ENCODE results near the gene HOXB8.
A peak's percentile ranks its signal among the peaks of the same experiment; 100 is the strongest.

Gene HOXB8

DNA sequence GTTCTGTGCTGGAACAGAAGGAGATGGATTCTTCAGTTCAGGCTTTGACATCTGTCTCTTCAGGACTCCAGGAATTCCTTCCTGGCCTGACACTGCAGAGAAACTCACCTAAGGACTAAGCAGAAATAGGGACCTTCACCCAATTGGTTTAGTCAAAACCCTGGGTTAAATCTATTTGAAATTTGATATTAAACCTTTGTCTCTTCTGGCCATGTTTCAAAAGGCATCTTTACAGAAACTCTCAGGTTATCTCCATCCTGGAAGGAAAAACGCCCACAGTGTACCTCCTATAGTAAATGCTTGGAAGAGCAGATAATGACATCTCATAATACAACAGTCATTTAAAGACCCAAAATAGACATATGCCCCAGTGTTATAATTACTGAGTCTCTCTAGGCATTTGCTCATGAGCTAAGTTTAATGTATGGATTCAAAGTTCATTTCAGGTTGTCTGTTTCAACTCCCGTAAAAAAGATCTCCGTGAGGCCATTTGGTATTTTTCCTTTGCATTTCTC, 31.3 kb downstream of the HOXB8 start:
- DNase-seq (ENCODE audit: low read depth in 2 of 2), result no peak

DNA sequence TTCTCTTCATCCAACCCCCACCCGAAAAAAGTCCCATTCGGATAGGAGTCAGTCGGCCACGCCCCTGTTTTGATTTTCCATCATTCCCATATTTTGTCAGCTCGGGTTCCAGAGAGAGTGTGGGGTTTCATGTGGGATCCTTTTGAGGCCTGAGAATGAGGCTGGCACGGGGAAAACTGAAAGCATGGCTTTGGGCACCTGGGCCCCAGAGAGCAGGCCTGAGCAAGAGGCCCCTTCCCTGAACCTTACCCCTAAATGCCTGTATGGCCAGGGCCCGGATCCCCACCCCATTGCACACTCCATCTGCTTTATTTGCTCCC, 32.4 kb downstream of the HOXB8 start:
- no peak for DNase-seq (ENCODE audit: low read depth in 2 of 2)

DNA sequence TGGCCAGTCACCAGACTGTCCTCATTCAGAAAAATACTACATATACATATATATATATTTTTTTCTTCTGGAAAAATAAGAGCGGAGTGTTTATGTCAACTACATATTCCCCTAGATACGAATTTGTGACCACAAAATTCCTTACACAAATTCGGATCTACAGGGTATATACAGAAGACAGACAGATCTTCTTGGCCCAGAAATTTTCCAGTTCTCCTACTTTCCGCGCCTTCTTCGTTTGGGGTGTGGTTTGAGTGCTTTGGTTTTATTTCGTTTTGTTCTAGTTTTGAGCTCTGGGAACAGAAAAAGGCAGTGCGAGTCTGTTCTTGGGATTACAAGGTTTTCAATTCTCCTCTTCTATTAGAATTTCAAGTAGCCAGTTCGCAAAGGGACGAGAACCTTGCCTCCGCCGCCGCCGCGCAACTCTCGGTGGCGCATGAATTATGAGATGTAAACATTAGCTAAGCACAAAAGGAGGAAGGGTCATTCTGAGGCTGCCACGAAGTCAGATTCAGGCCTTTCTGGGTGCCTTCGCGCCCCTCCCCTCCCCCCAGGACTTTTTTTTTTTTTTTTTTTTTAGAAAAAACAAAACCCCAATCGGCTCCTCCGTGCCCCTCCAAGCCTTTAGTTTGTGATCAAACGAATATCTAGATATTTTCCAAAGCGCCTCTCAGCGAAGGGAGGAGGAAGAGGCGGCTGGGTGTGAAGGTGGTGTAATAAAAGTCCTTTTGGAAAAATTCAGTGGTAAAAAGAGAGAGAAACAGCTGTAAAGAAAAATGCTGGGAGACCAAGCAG, 35.1 kb downstream of the HOXB8 start:
- no peak for DNase-seq (ENCODE audit: low read depth in 2 of 2)

DNA sequence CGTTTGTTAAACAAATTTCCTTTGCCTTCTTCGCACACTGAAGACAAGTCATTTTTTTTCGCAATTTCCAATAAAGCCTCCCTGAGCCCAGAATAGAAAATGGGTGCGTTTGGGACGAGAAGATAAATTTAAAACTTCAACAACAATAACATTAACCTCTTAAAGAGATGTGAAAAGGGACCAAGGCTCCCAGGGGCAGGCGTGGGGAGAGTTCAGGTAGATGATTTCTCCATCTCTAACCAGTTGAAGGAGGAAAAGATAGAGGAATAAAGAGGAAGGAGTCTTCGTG, 35.7 kb downstream of the HOXB8 start:
- DNase-seq (ENCODE audit: low read depth in 2 of 2), result no peak

DNA sequence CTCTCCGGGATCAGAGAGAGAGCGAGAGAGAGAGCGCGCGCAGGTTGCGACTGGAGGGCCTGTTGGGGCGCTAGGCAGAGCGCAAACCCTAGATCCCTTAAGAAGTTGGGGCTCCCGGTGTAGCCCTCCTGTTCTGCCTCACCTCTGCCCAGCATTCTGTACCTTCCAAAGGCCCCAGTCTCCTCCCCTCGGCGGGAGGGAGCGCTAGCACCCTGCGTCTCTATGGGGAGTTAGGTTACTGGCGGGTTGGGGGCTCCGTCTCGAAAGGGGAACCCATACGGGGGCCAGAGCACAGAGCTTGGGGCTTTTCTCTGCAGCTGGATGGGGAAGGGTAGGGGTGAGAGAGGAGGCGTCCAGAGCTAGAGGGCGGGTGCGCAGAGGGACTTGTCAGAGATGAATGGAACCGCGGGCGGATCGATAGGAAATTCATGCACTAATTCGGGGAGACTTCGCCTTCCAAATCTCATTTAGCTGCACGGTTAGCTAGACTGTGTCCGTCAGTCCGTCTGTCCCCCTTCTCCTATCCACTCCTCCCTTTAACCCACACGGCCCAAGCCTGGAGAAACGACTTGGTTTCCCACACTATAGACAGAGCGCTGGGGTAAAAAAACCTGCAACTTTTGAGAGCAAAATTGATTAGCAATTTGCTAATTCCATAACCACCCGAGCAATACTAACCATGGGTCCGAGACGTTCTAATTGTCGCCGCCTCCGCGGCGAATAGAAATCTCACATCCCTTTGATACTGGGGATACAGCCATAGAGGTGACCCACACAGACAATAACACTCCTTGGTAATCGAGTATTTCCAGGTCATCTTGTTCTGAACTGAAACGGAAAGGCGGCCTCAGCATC, 36.2 kb downstream of the HOXB8 start:
- no peak for DNase-seq (ENCODE audit: low read depth in 2 of 2)

DNA sequence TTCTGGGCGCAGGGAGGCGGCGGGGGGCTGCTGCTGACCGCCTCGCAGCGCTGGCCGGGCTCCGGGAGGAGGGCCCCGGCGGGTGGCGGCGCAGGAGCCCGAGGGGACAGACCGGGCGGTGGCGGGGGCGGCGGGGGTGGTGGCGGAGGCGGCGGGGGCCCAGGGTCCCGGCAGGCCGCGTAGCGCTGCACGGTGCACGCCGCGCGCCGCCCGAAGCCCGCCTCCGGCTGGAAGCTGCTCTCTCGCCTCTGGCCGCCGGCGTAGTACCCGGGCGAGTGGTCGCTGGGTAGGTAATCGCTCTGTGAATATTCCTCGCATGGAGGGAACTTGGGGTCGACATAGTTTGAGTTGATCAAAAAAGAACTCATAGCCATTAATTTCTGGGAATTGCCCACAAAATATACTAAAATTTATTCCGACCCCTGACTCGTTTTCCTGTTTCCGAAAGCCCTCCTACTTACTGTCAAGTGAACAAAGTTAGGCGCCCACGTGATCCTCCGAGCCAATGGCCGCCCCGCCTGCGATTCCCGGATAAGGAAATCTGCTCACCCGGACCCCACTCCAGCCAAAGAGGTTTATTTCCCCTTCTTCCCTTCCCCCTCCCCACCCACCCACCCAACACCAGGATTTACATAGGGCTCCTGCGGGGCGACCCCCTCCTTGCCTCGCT, 37.0 kb downstream of the HOXB8 start, which contains the start of gene HOXB4:
Gene HOXB4, minus strand, starts transcription at position 405 of the 670 bp plus-strand sequence. Its CDS starts 31 bp downstream, at position 374.
- DNase-seq (ENCODE audit: low read depth in 2 of 2), result peak in 1 of 2 donors; percentile 30

DNA sequence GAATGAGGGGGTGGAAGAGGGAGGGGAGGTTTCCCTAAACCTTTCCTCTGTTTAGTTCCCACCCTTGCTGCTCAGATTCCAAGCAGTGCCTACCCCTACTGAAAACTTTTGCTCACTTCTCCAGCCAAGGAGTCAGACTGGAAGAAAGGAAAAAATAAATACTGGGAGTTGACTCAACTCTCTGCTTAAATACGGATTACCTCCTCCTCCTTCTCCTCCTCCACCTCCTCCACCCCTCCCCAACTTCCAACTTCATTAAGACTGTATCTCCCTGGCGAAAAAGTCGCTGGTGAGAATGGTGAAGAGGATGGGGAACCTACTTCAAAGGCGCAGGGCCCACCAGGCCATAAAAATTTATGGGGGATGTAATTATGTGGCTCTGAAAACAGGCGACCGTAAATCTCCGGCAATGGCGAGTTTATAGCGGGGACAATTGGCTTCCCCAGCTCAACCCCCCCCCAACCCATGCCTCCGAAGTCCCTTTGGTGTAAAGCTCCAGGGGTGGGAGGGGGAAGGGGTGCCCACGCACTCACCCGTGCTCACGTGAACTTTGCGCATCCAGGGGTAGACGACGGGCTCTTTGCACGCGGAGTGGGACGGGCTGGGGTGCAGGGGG, 37.7 kb downstream of the HOXB8 start:
- DNase-seq (ENCODE audit: low read depth in 2 of 2), result no peak

DNA sequence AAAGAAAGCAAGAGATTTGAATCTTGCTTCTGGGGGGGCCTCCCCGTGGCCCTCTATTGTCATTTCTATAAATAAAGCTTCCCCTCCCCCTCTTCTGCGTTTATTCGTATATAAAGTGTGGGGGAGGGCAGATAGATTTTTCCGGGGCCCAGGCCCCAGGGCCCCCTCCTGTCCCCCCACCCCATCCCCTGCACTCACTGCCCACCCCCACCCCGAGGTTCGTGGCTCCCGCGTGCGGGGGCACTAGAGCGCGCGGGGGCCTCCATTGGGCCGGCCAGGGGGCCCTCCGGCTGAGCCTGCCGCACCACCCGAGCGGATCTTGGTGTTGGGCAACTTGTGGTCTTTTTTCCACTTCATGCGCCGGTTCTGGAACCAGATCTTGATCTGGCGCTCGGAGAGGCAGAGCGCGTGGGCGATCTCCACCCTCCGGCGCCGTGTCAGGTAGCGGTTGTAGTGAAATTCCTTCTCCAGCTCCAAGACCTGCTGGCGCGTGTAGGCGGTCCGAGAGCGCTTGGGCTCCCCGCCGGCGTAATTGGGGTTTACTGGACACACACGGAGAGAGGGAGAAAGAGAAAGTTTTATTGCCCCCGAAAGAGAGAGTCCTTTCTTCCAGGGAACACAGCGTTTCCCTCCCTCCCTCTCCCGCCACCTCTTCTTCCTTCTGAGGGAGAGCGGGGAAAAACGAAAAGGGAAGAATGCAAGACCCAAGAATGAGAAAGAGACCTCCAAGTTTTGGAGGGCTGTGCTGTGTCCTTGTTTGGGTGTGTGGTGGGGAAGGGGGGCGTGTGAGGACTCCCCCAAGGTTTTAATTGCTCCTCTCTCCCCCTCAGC, 38.4 kb downstream of the HOXB8 start:
- DNase-seq (ENCODE audit: low read depth in 2 of 2), result no peak

DNA sequence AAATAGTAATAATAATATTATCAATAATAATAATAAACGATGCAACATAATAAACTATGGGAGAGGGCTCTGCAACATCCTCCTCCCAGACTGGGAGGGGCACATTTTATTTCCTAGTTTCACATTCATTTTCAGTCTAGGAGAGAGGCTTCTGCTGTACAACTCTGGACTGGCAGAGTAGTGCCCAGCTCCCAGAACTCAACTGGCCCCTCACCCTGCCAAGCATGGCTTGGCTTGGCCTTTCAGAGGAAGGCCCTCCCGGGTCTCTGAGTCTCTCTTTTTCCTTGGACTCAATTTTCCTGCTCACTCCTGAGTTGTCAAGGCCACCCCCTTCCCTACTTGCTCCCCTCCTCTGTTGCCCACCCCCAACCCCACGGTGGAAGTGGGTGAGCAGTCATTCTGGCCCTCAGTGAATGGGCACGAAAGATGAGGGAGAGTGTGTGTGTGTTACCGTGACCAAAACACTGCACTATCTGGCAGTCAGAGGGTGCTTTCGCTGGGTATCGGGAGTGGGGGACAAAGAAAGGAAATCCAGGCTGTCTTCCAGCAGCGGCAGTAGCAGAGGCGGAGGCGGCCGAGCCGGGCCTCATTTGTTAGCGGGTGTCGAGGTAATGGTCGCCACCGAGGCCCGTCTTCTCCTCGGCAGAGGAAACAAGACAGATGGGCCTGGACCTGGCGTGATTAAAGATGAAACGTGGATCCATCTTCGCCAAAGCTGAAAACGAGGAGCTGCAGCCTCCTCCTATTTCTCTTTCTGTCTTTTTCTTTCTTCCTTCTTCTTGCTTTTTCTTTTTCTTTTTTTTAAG, 39.2 kb downstream of the HOXB8 start:
- DNase-seq (ENCODE audit: low read depth in 2 of 2), result no peak

DNA sequence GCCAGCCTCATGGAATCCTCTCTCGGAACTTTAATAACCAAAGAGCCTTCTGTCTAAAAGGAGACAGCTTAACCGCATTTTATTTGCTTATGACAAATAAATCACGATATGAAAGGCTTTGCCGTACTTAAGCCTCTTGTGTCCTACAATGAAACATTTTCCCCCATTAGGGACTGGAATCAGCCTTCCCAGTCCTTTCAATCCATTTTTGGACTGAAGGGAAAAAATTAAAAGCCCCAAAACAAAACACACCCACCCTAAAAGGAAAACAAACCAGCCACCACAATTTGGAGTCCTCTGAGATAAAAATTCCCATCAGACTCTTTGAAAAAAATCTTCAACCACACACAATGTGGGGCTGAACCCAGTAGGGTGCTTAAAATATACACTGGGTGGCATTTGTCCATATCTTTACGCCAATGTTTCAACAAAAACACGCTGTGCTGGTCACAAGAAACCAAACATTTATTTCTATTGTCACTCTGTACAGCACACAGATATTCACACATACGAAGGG, 40.0 kb downstream of the HOXB8 start:
- no peak for DNase-seq (ENCODE audit: low read depth in 2 of 2)

DNA sequence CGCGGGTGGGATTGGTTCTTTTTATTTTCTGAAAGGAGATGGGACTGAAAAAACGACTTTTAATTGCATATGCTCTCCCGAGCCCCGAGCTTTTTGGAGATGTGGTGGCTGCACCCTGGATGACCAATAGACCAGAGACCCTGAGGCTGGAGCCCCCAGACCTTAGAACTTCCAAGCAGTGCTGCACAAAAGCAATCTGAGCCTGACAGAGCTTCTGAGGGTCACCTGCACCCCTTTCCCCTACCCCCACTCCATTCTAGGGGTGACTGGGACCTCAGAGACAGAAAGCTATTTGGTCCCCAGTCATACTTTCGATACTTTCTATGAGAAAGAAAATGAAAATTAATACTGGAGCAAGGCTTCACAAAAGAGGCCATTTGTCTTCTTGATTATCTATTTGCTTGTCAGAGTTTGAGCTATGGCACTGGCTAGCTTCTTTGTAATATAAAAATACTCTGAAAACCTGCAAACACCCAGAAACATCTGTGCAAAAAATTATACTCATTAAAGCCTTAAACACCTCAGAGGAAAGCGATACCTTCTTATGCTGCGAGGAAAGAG, 40.5 kb downstream of the HOXB8 start:
- no peak for DNase-seq (ENCODE audit: low read depth in 2 of 2)

DNA sequence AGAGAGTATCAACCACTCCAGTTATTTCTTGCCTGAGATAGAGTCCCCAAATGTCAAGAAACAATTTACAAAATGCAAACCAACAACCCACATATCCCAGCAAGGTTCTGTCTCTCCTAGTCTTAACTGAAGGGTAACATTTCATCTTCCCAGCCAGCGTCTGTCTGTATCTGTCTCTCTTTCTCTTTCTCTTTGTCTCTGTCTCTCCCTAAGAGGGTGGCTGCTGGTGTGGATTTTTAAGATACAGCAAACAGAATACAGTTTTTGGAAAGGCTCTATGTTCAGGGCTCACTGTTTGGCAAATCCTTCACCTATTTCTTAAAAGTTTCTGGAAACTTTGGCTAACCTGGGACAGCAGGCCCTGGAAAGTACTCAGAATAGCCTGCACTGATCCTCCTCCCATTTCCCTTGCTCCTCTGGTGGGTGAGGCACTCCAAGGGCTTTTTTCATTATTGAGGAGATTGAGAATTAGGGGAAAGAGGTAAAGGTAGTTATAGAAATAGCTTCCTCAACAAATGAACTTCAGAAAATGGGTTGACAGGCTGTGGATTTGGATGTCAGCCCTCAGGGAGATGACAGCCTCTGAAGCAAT, 43.2 kb downstream of the HOXB8 start:
- no peak for DNase-seq (ENCODE audit: low read depth in 2 of 2)

DNA sequence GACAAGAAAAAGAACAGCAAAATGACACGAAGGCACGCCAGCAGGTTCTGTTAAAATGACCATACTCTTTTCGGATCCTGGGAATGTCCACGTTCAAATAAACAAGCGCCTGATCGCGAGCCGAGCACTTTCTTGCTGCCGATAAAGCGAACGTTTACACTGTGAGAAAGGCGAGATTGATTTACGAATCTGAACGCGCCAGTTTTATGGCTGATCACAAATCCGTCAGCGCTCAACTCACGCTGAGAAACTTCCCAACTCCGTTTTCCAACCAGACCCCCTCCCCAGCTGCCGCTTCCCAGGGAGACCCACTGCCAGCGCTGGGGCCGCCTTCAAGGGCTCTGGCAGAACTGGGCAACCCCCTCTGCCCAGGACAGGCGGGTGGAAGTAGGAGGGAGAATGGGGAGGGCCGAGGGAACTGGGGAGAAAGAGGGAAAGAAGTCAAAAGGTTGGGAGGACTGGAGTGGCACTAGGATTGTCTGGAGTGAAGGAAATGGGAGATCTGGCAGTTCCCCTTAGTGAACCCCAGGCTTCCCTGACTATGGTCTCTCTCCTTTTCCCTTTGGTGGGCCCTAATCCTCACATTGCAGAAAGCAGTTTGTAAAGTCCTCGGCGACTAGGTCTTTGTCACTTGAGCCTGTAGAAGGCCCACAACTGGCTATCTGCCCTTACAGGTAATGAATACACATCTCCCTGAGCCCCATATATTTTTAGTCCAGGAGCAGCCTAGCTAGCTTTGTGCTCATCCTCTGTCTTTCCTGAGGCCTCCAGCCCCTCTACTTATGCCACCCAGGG, 43.9 kb downstream of the HOXB8 start:
- DNase-seq (ENCODE audit: low read depth in 2 of 2), result no peak

DNA sequence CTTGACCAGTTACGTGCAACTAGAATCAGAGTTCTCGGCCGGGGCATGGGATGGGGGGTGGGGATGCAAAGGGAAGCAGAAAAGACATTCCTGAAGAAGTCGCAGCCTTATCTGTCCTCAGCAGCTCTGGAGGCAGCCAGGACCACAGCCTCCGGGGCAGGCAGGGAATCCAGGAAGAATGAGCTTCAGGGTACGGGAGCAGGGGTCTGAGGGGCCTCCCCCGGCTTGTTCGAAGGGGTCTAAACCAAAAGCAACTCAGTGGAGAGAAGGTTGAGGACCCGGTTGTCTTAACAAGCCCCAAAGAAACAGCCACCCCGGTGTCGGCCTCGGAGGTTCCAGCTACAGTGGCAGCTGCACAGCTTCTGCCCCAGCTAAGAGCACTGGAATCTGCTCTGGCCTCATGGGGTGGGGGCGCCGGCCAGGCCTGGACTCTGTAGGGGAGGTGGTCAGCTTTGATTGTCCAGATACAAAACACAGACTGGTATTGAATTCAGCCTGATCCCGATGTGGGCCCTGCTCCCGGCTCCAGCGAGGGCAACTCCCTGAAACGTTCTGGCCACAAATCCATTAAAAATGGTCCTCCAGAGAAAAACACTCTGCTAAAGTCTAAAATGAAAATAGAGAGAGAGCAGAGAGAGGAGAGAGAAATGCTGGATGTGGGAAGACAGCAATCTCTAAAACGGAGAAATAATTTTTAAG, 44.6 kb downstream of the HOXB8 start:
- no peak for DNase-seq (ENCODE audit: low read depth in 2 of 2)

DNA sequence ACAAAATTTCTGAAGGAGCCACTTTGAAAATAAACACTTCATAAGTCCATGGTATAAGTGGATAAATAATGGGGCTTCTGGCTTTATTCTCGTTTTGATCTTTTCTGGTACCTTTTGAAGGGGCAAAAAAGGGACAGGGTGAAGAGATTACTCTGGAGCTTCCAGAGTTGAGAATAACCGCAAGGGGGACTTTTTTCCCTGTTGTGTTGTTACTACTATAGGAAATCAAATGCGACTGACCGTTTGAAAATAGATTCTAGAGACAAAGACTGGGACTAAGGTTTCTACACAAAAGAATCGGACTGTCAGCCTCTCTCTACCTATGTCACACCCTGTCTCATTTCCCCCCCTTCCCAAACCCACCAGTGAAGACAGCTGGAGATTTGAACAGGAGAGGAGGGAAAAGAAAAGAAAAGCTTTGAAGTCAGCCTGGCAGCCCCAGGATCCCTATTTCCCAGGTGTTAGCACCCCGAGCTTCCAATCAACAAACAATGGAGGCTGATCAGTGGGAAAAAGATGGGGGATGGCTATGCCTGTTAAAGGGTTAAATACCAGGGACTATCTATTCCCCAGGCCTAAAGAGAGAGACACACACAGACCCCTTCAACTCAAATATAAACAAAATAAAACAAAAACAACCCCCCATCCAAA, 45.3 kb downstream of the HOXB8 start:
- no peak for DNase-seq (ENCODE audit: low read depth in 2 of 2)

DNA sequence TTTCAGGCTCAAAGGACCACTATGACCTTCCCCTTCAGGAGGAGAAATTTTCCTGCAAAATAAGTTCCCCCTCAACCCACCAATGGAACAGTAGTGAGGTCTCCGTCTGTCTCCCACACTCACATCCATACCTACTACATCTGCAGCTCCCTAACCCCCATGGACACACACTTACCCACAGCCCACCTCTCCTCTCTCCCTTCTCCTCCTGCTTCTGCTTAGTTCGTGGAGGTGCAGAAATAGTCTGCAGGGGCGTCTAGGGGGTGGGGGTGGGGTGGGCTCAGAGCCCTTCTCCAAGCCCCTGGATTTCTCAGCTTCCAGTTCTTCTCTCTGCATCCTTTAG, 45.9 kb downstream of the HOXB8 start:
- no peak for DNase-seq (ENCODE audit: low read depth in 2 of 2)

DNA sequence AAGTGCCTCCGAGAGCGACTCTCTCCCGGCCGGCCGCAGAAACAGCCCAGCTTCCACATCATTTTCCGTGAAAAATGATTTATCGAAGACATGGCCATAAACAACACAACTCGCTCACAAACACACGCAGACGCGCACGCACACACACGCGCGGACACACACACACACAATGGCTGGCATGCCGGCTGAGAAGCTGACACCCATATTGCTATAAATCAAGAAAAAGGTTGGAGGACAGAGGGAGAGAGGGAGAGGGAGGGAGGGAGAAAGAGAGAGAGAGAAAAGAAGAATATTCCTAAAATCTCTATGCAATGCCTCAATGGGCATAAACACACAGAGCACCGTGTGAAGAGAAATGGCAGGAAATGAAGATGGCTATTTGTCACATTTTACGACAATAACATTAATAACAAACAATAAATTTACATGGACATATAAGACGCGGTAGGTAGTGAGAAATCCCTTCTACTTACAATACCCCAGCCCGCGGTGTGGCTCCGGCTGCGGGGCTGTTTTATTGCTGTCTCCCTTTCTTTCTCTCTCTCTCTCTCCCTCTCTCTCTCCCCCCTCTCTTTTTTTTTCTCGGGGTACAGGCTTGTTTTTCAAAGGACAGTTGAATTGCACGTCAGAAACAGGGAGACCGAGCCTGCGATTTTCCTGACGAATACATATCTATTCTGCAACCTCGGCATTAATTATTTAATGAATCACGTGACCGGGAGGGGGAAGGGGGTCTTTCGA, 46.4 kb downstream of the HOXB8 start:
- DNase-seq (ENCODE audit: low read depth in 2 of 2), result no peak

Measured in stimulated activated CD8-positive, alpha-beta memory T cell treated with anti-CD3 and anti-CD28 coated beads, Interleukin-7, amount 100 ng/mL, for 1 hour (primary cell).